A549 (cell line): Measurements from ENCODE around the gene CLEC20A. TPM values are rescaled to one million over a fixed set of nuclear protein-coding genes. Genes with fewer than 3 reads are reported as not detected.
"Not testable (repeated sequence)": the region's sequence is repeated elsewhere in the genome, so short reads cannot be mapped to it uniquely, and the experiment has no call there.

ENCODE experiments used
- ATAC-seq, 2 experiments: fragments of 200-7000 bp in 1 of 2; fragments of >200 bp in 1 of 2; cut with Nextera tagmentation in 1 of 2; cut with Tn5 transposase in 1 of 2; 3 replicates each; pipeline versions ENCODE4 v1.8.0 to v1.9.1; 2018 to 2020; ENCODE audit warnings: mild to moderate bottlenecking in 1 of 2, moderate library complexity in 1 of 2
- CTCF ChIA-PET: fragments of 300-600 bp; sonication (Branson Sonifier 250); formaldehyde crosslinking; extraction: SDS; loops from one replicate; lab custom pipeline; 2021; ENCODE audit warnings: antibody characterized with exemption, inconsistent platforms; lab: Yijun Ruan, JAX
- POLR2A ChIA-PET: fragments of 350-600 bp; formaldehyde crosslinking; extraction: SDS; loops from one replicate; lab custom pipeline; 2021; ENCODE audit warnings: antibody characterized with exemption, inconsistent platforms; lab: Yijun Ruan, JAX
- DNase-seq, 2 experiments: peaks; one replicate each; pipeline versions ENCODE4 v3.0.0 to v3.0.0-alpha.2; 2011 to 2016; ENCODE audit warnings: low read depth in 1 of 2, low spot score in 1 of 2
- FAIRE-seq: peaks from 2 replicates; lab custom pipeline; 2011; peaks lifted over from hg19 to GRCh38; lab: Jason Lieb, UNC
- H3K27ac ChIP-seq, 2 experiments: fragments of >200 bp; sonication (Bioruptor Twin); formaldehyde crosslinking; 3 replicates each; pipeline ENCODE4 v1.5.1; 2016 to 2017
- H3K4me1 ChIP-seq: fragments of >200 bp; sonication (Bioruptor Twin); formaldehyde crosslinking; 3 replicates; pipeline ENCODE4 v1.6.1; 2016
- H3K4me2 ChIP-seq: fragments of >200 bp; sonication (Bioruptor Twin); formaldehyde crosslinking; 3 replicates; pipeline ENCODE4 v1.6.1; 2016
- H3K4me3 ChIP-seq: fragments of >200 bp; sonication (Bioruptor Twin); formaldehyde crosslinking; 3 replicates; pipeline ENCODE4 v1.5.1; 2016
- H3K9me3 ChIP-seq: fragments of >200 bp; sonication (Bioruptor Twin); formaldehyde crosslinking; 3 replicates; pipeline ENCODE4 v1.6.1; 2016
- BHLHE40 ChIP-seq: IDR thresholded peaks from 2 replicates; pipeline ENCODE4 v1.6.1; 2012; ENCODE audit warnings: low read depth, low read length, inconsistent platforms
- CEBPB ChIP-seq, 2 experiments: fragments of >200 bp in 1 of 2; sonication (Bioruptor Twin) in 1 of 2; formaldehyde crosslinking in 1 of 2; IDR thresholded peaks; 2 replicates each; pipeline ENCODE4 v1.6.1; 2012 to 2016
- EHMT2 ChIP-seq: fragments of 200-600 bp; sonication (generic); IDR thresholded peaks from 2 replicates; pipeline ENCODE4 v1.6.1; 2016; ENCODE audit warnings: antibody characterized with exemption, low read depth, mild to moderate bottlenecking, moderate library complexity
- FOSB ChIP-seq: fragments of 250-450 bp; sonication (Bioruptor Pico); IDR thresholded peaks from 2 replicates; pipeline ENCODE4 v1.5.0; 2020; ENCODE audit warnings: mild to moderate bottlenecking, moderate library complexity
- GATA3 ChIP-seq: IDR thresholded peaks from 2 replicates; pipeline ENCODE4 v1.6.1; 2012; ENCODE audit warnings: borderline replicate concordance
- HEYL ChIP-seq: fragments of 250-450 bp; sonication (Bioruptor Pico); IDR thresholded peaks from 2 replicates; pipeline ENCODE4 v1.8.0; 2021; ENCODE audit warnings: mild to moderate bottlenecking, moderate library complexity
- HMGXB4 ChIP-seq: fragments of 250-450 bp; sonication (Bioruptor Pico); IDR thresholded peaks from 2 replicates; pipeline ENCODE4 v1.5.0; 2021; ENCODE audit warnings: mild to moderate bottlenecking, moderate library complexity, borderline replicate concordance
- HOXA7 ChIP-seq: fragments of 250-450 bp; sonication (Bioruptor Pico); IDR thresholded peaks from 2 replicates; pipeline ENCODE4 v1.5.0; 2020; ENCODE audit warnings: mild to moderate bottlenecking, moderate library complexity
- HOXB13 ChIP-seq: fragments of 250-450 bp; sonication (Bioruptor Pico); IDR thresholded peaks from 2 replicates; pipeline ENCODE4 v1.5.0; 2020; ENCODE audit warnings: low read depth, mild to moderate bottlenecking, moderate library complexity
- JUN ChIP-seq, 2 experiments: fragments of >200 bp; sonication (Bioruptor Twin); formaldehyde crosslinking; IDR thresholded peaks; 2 replicates in 1 of 2; 3 replicates in 1 of 2; pipeline ENCODE4 v1.6.1; 2016 to 2017
- KDM5A ChIP-seq: fragments of 200-600 bp; sonication (generic); IDR thresholded peaks from 2 replicates; pipeline ENCODE4 v1.6.1; 2016; ENCODE audit warnings: antibody characterized with exemption, mild to moderate bottlenecking
- NR3C1 ChIP-seq: fragments of >200 bp; sonication (Bioruptor Twin); formaldehyde crosslinking; IDR thresholded peaks from 3 replicates; pipeline ENCODE4 v1.6.1; 2017
- RCOR1 ChIP-seq: fragments of 150-350 bp; IDR thresholded peaks from 2 replicates; pipeline ENCODE4 v1.6.1; 2014; ENCODE audit warnings: antibody characterized with exemption, low read length, low read depth
- REST ChIP-seq: fragments of 200-600 bp; sonication (generic); IDR thresholded peaks from 2 replicates; pipeline ENCODE4 v1.6.1; 2016; ENCODE audit warnings: antibody characterized with exemption, mild to moderate bottlenecking, moderate library complexity
- RFX5 ChIP-seq: fragments of 450-650 bp; IDR thresholded peaks from 2 replicates; pipeline ENCODE4 v1.7.1; 2014; ENCODE audit warnings: antibody characterized with exemption, mild to moderate bottlenecking, moderate library complexity
- TFCP2L1 ChIP-seq: fragments of 250-450 bp; sonication (Bioruptor Pico); IDR thresholded peaks from 2 replicates; pipeline ENCODE4 v1.5.0; 2021; ENCODE audit warnings: mild to moderate bottlenecking
- TP53 ChIP-seq: fragments of 250-450 bp; sonication (Bioruptor Pico); IDR thresholded peaks from 2 replicates; pipeline ENCODE4 v1.5.0; 2021; ENCODE audit warnings: mild to moderate bottlenecking, moderate library complexity
- USF2 ChIP-seq: fragments of 450-650 bp; IDR thresholded peaks from 2 replicates; pipeline ENCODE4 v1.6.1; 2014; ENCODE audit warnings: antibody characterized with exemption
- ZNF302 ChIP-seq: fragments of 250-450 bp; sonication (Bioruptor Pico); IDR thresholded peaks from 2 replicates; pipeline ENCODE4 v1.9.0; 2021; ENCODE audit warnings: inconsistent platforms, mild to moderate bottlenecking, moderate library complexity
- ZSCAN20 ChIP-seq: fragments of 250-450 bp; sonication (Bioruptor Pico); IDR thresholded peaks from 2 replicates; pipeline ENCODE4 v1.8.0; 2022; ENCODE audit warnings: mild to moderate bottlenecking, moderate library complexity
- WGBS: methylation state at CpG from one replicate; pipeline ENCODE4 v1.1.6; 2017; ENCODE audit errors: missing lambda C conversion rate; 5-methylcytosine and 5-hydroxymethylcytosine counted together
- polyA plus RNA-seq, 4 experiments: library from polyadenylated mRNA; depleted of rRNA in 3 of 4; stranded (reverse); fragments of >200 nt; fragmentation: RNase III in 1 of 4; extraction: RNeasy Plus Mini Kit Qiagen cat#74134 plus additional on column Dnase treatment in 1 of 4; gene quantifications; 2 replicates in 3 of 4; 3 replicates in 1 of 4; pipeline ENCODE4 v1.2.3, GENCODE V29; 2011 to 2017
- TF ChIP-seq, protein P1 (sequence below): IDR thresholded peaks from 2 replicates; pipeline ENCODE4 v1.6.1; 2012
- TF ChIP-seq, protein P2 (sequence below): fragments of 150-350 bp; IDR thresholded peaks from 2 replicates; pipeline ENCODE4 v1.6.1; 2014; ENCODE audit warnings: low read depth, mild to moderate bottlenecking, low read length

Gene CLEC20A
- polyA plus RNA-seq, 2 of the 4 experiments (the other 2 are of a cell fraction) = not detected

DNA sequence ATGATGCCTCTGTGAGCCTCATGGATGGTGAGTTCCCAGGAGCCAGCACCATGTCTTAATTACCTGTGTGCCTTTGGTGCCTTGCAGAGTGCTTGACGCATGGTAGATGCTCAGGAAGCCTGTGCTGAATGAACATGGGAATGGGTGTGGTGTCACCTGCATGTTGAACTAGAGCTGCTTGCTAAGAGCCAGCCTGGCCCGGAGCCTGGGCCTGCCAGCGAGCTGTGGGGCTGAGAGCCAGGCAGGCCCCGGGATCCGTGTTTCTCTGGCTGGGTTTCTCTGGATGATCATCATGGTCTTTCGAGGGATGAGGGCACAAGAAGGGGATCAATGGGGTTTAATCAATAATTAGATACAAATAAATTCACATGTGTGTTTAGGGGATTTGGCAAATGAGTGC, 9.4 kb upstream of the CLEC20A start:
- FAIRE-seq = no peak
- POLR2A ChIA-PET = no interaction called here
- CTCF ChIA-PET = interaction anchor here (1.3 to 3.2 kb wide), 2 partner anchors 206 to 497 kb away, joined by 4 to 13 read pairs; no protein-coding TSS in a partner anchor
- Histone ChIP-seq H3K4me2 (no peak overlapping the region), H3K4me3 (no peak overlapping the region)
- TF ChIP-seq JUN (IDR thresholded peaks at IDR 0.05) (no peak), GATA3 (no peak), ZNF302 (CRISPR knock-in tag) (no peak), RCOR1 (no peak), KDM5A (no peak), NR3C1 (no peak)
- TF ChIP-seq, protein P1, sequence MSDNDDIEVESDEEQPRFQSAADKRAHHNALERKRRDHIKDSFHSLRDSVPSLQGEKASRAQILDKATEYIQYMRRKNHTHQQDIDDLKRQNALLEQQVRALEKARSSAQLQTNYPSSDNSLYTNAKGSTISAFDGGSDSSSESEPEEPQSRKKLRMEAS = no peak
- TF ChIP-seq, protein P2, sequence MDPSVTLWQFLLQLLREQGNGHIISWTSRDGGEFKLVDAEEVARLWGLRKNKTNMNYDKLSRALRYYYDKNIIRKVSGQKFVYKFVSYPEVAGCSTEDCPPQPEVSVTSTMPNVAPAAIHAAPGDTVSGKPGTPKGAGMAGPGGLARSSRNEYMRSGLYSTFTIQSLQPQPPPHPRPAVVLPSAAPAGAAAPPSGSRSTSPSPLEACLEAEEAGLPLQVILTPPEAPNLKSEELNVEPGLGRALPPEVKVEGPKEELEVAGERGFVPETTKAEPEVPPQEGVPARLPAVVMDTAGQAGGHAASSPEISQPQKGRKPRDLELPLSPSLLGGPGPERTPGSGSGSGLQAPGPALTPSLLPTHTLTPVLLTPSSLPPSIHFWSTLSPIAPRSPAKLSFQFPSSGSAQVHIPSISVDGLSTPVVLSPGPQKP = no peak
- TF ChIP-seq, all 56 proteins: peak for 0
- H3K9me3 ChIP-seq = no peaks in the 10 kb centered on the region
- no peaks in the 10 kb centered on the region for H3K4me1 ChIP-seq
- DNase-seq (no peak), ATAC-seq (no peak)
- 85% methylated on average over 5 of the region's 6 CpGs for WGBS
- no peak overlapping the region for H3K27ac ChIP-seq

DNA sequence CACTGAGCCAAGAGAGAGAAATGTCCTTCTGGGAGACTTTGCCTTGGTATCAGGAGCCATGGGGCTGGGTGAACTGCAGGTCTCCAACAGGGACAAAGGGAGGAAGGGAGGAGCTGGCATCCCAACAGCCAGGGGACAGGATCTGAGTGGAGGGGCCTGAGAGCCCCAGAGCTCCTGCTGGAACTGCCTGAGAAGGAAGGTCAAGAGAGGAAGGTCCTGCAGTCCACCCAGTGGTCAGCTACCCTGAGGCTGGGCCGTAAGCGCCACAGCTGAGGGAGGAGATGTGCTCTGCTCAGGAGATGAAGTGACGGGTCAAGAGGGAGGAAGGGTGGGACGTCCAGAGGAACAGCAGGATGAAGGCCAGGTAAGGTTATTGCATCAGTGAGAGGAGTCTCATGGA, 7.5 kb upstream of the CLEC20A start:
- WGBS = 70% methylated on average over 4 of the region's 4 CpGs
- no peak for FAIRE-seq
- POLR2A ChIA-PET = no interaction called here
- Histone ChIP-seq H3K27ac (no peak overlapping the region), H3K4me2 (no peak overlapping the region), H3K4me3 (no peak overlapping the region), H3K4me1 (no peaks in the 10 kb centered on the region), H3K9me3 (no peaks in the 10 kb centered on the region)
- TF ChIP-seq REST = no peak
- no peak for TF ChIP-seq HEYL (CRISPR knock-in tag)
- no peak for TF ChIP-seq HOXA7
- no peak for TF ChIP-seq TFCP2L1 (CRISPR knock-in tag)
- TF ChIP-seq EHMT2 = no peak
- no peak for TF ChIP-seq KDM5A
- TF ChIP-seq FOSB (CRISPR knock-in tag) = no peak
- TF ChIP-seq BHLHE40 = no peak
- TF ChIP-seq USF2 = no peak
- no peak for TF ChIP-seq RFX5
- ATAC-seq = no peak
- CTCF ChIA-PET = interaction anchor here (1.9 to 6.0 kb wide), 3 partner anchors 10 to 205 kb away, joined by 8 to 54 read pairs (median 13); partner anchors contain the start of gene TEX35
- DNase-seq = no peak

GRCh38 chr1:178503849-178504248, 7.1 kb upstream of the CLEC20A start:
- FAIRE-seq (no peak), DNase-seq (no peak), ATAC-seq (no peak)
- H3K9me3 ChIP-seq = no peaks in the 10 kb centered on the region
- 32% methylated on average over 5 of the region's 6 CpGs for WGBS
- H3K4me1 ChIP-seq = no peaks in the 10 kb centered on the region
- H3K27ac ChIP-seq = no peak overlapping the region
- H3K4me2 ChIP-seq = no peak overlapping the region
- H3K4me3 ChIP-seq = no peak overlapping the region
- TF ChIP-seq TP53 (CRISPR knock-in tag) (no peak), KDM5A (no peak), CEBPB (IDR thresholded peaks at IDR 0.05) (no peak), ZSCAN20 (CRISPR knock-in tag) (no peak), HMGXB4 (no peak), HOXB13 (no peak)
- TF ChIP-seq, protein P1 = no peak
- POLR2A ChIA-PET = no interaction called here
- CTCF ChIA-PET = interaction anchor here (0.9 to 6.0 kb wide), 5 partner anchors 10 to 204 kb away, joined by 3 to 54 read pairs (median 8); partner anchors contain the start of gene TEX35

- POLR2A ChIA-PET, H3K4me1 ChIP-seq, H3K27ac ChIP-seq, DNase-seq, FAIRE-seq, H3K9me3 ChIP-seq, H3K4me3 ChIP-seq, H3K4me2 ChIP-seq, ATAC-seq: not testable (repeated sequence)
- CTCF ChIA-PET = interaction anchor here (0.9 to 6.0 kb wide), 5 partner anchors 11 to 204 kb away, joined by 3 to 54 read pairs (median 8); partner anchors contain the start of gene TEX35
- 79% methylated on average over 14 of the region's 14 CpGs for WGBS
Observed at GRCh38 chr1:178503316-178503715, 6.6 kb upstream of the CLEC20A start.
